Uterus (tissue), 2 donors: ENCODE data around the gene PTGIR.

ENCODE experiments used
- CTCF ChIP-seq, 4 experiments: fragments of 200-600 bp in 2 of 4; fragments of 450-650 bp in 2 of 4; sonication (generic) in 2 of 4; IDR thresholded peaks; one replicate each; pipeline ENCODE4 v1.5.1; 2016 to 2019; ENCODE audit warnings: antibody characterized with exemption in 4 of 4, mild to moderate bottlenecking in 2 of 4, moderate library complexity in 1 of 4
- POLR2A ChIP-seq, 2 donors: fragments of 450-650 bp; IDR thresholded peaks; one replicate each; pipeline ENCODE4 v1.6.1; 2016; ENCODE audit warnings: antibody characterized with exemption in 2 of 2, mild to moderate bottlenecking in 1 of 2, moderate library complexity in 1 of 2

DNA sequence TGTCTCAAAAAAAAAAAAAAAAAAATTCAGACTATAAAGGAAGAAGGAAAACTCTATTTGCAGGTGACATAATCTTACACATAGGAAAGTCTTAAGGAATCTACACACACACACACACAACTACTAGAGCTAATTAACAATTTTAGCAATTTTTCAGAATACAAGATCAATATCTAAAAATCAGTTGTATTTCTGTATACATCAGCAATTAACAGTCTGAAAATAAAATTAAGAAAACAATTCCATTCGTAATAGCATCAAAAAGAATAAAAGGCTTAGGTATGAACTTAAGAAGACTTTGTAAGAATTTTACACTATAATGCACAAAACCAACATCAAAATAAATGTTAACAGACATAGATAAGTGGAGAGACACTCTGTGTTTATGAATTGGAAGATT is 39.4 kb downstream of the PTGIR start:
- TF ChIP-seq CTCF (IDR thresholded peaks at IDR 0.05) (no peak), POLR2A (IDR thresholded peaks at IDR 0.05) (no peak)
